NCI-H2081 treated with DMSO at 0.1 percent for 48 hours (cell line): Measurements from ENCODE around the gene RPL36.
"Not testable (repeated sequence)": the region's sequence is repeated elsewhere in the genome, so short reads cannot be mapped to it uniquely, and the experiment has no call there.

Experiments used
- DNase-seq: peaks from one replicate; lab custom pipeline; 2025; lab: John Stamatoyannopoulos, UW

The RPL36 gene

DNA sequence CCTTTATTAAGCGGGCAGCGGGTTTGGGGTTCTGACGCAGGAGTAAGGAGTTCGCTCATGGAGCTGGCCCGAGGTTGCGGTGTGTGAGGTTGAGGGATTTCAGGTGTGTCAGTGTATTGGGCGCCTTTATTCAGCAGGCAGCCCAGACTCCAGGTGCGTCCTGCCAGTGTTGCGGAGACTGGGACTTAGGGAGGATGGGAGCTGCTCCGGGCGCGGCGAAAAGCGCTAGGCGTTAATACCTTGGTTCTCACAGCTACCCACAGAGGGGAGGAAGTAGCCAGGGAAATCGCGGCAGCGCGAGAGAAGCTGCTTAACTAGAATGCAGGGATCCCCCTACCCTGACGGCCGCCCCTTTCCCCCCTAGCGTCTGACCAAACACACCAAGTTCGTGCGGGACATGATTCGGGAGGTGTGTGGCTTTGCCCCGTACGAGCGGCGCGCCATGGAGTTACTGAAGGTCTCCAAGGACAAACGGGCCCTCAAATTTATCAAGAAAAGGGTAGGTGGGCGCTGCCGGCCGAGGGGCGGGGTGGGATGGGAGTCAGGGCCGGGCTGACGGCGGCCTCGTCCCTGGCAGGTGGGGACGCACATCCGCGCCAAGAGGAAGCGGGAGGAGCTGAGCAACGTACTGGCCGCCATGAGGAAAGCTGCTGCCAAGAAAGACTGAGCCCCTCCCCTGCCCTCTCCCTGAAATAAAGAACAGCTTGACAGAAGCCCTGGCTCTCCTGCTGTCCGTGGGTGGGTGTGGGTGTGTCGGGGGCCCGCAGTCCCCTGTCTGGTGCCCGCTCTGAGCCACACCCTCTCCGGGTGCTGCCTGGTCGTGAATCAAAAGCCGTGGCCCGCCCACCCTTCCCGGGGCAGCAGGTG is 1.1 kb downstream of the RPL36 start:
- no peak for DNase-seq

DNA sequence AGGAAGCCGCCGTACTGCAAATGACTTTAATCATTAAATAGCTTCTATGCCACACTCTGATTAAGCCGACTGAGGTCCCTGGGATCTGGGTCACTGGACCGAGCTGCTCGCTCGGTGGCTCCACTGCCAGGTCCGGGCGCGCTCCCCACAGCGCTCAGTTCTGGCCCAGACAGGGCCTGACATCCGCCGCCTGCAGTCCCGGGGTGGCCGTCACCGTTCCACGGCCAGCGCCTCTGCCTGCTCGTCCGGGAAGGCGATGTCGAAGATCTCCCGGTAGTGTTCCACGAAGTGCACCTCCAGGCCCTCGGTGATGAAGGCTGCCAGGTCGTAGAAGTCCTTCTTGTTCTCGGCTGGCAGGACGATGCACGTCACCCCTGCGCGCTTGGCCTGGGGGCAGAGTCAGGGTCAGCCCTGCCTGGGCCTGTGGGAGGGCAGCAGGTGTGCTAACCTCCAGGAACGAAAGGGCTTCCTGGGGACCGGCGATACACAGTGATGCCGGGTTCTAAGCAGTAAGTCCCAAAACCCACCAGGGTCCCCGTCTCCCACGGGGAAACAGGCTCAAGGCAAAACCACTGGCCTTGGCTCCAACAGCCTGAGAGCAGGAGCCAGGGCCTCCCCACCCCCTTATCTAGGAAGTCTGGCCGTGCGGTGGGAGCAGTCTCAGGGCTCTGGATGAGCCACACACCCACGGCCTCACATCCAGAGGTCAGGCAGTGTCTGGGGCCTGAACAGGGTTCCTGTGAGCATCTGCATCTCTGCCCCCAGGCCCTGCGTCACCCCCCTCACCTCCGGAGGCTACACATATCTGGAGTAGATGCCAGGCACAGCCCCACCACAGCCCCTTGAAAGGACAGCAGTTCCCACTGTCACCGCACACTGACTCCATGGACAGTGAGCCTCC is 2.0 kb downstream of the RPL36 start:
- DNase-seq: no peak

DNA sequence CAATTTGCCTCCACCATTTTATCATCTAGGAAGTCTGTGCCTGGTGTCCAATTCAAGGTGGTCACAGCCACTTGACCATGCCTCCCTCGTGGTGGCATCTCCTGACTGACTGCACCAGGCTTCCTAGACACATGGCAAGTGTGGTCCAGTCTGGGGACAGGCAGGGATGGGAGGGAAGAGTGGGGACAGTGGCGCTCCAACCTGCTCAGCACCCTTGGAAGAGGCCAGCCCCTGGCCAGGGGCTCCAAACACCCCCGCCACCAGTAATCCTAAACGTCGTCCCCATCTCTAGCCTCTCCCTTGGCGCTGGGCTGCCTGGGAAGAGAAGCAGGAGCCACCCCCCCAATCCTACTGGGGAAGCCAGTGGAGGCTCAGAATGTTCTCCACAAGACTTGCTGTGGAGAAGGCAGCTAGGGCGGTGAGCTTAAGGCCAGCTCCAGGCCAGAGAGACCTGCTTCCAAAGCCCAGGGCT is 2.7 kb downstream of the RPL36 start:
- DNase-seq: no peak

DNA sequence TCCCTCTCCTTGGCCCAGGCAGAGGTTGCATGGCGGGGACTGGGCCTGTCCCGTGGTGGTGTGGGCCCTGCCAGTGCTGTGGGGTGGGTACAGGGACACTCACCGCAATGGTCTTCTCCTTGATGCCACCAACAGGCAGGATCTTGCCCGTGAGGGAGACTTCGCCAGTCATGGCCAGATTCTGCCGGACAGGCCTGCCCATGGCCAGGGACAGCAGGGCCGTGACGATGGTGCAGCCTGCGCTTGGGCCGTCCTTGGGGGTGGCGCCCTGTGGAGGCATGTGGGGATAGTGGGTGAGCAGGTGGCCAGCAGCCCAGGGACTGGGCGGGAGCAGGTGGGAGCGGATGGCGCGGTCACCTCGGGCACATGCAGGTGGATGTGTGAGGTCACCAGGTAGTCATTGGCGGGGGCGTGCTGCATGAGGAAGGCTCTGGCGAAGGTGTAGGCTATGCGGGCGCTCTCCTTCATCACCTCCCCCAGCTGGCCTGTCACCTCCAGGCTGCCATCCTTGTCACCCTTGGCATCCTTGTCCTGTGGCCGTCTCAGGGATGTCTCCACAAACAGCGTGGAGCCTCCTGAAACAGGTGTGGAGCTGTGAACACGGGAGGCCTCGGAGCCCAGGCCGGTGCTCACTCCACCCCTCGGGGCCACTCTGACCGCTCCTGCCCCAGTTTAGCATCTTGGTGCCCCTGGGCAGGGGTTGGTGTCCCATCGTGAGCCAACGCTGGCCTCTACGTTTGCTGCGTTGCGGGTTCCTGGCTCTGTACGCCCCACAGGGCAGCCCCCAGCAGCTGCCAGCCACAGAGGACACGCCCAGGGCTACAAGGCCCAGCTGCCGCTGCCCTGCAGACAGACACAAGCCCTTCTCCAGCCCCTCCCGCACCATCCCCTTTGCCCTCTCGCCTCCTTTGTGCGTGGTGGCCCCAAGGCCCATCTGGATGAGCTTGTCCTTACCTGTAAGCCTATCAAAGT is 3.4 kb downstream of the RPL36 start:
- no peak for DNase-seq

DNA sequence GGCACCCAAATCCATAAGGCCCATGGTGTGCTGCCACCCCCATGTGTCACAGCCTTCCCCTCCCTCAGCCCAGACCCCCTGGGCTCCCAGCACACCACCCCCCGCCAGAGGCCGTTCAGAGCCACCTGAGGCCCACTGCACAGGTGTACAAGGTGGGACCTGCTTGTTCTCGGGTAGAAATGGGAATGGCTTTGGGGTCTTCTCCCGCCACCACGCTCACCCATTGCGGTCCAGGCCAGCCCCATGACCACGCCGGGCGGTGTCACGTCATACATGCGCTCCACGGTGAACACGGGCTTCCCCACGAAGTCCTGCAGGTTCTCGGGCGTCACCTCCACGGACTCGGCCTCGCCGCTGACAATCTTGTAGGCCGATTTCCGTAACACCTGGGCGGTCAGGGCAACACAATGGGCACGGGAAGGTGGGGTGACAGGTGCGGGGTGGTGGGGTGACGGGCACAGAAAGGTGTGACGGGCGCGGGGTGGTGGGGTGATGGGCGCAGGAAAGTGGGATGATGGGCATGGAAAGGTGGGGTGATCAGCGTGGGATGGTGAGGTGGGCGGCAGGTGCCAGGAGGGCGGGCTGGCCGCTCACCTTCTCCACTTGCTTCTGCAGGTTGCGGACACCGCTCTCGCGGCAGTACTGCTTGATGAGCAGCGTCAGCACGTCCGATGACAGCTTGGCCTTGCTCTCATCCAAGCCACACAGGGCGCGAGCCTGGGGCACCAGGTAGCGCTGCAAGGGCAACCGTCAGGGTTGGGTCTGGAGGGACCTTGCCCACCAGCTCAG is 4.3 kb downstream of the RPL36 start:
- no peak for DNase-seq

DNA sequence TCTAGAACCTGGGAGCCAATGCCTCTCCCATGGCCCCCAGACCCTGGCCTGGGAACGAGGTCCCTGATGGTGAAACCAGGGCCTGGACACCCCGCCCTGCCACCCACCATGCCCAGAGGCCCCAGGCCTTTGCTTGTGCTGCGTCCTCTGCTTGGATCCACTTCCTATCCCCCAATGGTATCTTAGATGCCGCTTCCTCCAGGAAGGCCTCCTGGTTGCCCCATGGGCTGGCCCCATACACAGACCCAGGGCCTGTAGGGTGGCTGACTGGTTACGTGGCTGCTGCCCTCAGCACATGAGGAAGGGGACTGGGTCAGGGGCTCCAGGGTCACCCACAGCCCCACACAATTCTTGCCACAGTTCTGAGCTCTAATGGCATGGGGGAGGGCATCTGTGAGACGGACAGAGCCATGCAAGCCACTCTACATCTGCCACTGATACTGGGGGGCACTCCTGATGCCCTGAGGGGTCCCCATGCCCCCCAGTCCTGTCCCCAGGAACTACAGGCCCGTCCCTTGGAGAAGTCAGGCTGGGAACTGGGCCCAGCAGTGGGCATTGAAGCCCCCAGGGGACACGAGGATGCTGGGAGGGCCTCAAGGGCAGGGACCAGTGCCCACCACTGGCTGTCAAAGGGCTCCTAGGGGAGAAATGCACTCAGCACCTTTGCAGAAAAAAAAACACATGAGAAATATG is 5.0 kb downstream of the RPL36 start:
- no peak for DNase-seq

DNA sequence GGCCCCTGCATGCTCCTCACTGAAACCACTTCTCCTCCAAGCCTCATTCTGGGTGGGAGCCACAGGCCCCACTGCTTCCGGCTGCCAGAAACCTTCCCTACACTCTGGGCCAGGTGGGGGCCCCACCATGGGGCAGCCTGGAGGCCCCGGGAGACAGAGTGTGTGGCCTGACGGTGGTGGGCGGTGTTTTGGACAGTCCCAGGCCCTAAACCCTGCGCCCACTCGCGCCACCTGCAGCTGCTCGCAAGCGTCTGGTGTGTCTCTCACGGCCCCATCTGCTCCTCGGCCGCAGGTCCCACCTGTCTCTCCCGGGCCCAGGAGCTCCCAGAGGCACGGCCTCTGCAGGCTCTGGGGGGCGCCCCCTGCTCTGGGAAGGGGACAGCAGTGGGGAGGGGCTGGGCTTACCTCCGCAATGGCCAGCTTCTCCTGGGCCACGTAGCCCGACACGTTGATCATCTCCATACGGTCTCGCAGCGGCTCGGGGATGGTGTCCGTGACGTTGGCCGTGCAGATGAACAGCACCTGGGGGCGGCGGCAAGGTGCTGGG is 5.6 kb downstream of the RPL36 start:
- no peak for DNase-seq

DNA sequence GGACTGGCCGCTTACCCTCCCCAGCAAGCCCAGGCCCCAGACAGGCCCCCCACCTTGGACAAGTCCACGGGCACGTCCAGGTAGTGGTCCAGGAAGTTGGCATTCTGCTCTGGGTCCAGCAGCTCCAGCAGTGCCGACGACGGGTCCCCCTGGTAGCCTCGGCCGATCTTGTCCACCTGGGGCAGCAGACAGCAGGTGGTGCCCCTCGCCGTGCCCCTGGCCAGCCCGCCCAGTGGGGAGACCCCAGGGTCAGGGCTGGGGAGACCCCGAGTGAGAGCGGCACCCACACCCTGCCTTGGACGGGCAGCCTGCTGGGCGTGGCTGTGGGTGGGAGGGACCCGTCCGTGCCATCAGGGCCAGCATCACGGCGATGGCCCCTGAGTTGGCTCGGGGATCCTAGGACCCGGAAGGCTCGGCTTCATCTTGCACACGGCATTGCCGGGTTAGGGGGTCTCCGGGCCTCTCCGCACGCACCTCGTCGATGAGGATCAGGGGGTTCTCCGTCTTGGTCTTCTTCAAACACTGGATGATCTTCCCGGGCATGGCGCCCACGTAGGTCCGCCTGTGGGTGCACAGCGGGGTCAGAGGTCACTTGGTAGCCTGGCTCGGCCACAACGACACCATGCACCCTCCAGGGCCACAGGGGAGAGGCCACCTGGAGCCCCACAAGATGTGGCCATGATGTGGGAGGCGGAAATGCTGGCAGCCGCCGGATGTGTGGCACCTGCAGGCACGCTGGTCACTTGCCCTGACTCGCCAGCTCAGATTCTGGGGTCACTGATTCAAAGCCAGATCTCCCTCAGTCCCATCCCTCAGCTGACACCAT is 6.3 kb downstream of the RPL36 start:
- no peak for DNase-seq

DNA sequence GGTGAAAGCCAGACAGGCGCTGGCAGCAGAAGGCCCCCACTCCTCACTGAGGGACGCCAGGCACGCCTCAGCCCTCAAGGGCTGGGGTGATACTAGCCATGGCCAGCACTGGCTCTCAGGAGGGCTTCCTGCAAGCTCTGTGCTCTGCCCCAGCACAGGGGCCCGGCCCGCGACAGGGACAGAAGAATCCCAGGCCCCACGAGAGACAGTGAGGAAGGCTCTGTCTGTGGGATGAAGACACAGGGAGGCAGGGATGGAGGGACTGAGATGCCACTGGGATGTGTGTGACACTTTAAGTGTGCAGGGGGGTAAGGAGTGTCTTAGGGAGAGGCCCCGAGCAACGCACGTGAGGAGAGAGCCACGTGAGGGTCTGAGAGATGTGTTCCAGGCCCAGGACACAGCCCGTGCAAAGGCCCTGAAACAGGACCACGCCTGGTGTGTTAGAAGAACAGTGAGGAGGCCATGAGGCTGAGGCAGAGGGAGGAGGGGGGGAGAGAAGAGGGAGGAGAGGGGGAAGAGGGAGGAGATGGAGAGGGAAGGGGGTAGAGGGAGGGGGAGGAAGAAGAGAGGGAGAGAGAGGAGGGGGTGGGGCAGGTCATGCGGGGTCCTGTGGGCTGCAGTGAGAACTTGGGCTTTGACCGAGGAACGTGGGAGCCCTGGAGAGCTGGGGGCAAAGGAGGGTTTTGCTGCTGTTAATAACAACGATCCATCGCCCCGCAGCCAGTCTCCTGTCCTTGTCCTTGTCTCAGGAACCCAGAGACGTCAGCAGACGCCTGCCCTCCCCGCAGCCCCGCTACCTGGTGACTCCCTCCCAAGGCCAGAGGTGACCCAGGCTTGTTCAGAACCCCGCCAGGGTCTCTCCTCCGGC is 7.2 kb downstream of the RPL36 start:
- no peak for DNase-seq

DNA sequence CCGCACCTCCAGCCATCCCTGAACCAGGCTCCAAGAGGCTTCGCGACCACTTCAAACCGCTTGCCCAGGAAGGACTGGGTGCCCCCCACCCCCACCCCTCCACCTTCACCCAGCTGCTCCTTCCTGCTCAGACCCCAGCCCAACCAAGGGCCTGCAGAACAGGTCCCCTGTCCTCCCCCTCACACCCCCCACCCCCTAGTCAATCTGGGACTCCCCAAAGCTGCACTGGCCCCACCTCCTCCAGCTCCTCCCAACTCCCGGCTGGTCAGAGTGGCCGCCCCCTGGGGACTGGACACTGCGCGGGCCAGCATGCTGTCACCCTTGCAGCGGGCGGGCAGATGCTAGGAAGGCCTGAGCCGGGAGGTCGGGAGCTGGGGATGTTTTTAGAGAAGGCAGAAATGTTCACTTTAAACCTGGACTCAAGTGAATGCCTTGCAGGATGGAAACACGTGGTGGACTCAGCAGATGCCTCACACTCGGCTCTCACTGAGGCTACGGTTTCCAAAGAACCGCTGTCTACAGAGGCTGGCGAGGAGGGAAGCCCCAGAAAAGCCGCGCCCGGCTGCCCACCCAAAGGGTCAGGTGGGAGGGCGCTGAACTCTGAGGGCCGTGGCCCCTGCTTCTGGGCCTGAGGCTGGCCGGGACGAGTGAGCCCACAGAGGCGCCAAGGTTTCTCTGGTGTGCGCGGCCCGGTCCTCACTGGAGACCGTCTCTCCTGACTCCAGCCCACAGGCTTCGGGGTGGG is 8.0 kb downstream of the RPL36 start:
- DNase-seq: no peak

DNA sequence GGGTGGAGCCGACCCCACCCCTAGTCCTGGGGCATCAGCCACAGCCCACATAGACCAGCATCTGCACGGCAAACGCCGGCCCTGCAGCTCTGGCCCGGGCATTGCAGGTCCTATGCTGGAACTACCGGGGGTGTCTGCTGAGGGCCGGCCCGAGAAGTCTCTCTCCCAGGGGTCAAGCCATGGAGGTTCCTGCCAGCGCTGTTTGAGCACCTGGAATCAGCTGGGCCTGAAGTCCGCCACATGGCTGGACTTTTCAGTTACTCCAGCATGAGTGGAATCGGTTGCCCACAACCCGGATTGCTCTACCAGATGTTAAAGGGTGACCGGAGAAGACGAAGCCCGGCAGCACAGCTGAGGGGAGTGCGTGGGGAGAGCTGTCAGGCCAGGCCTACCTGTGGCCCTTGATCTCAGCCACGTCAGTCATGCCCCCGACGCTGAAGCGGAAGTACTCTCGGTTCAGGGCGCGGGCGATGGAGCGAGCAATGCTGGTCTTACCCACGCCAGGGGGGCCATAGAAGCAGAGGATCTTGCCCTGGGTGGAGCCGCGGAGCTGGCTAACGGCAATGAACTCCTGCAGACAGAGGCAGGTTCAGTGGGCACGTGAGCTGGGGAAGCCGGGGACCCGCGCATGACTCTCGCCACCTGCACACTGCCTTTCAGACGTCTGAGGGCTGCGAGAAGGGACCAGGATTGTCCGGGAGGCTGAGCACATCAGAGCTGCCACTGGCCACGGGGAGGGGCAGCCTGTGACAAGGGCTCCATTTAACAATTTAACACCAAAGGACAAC is 8.7 kb downstream of the RPL36 start:
- no peak for DNase-seq

DNA sequence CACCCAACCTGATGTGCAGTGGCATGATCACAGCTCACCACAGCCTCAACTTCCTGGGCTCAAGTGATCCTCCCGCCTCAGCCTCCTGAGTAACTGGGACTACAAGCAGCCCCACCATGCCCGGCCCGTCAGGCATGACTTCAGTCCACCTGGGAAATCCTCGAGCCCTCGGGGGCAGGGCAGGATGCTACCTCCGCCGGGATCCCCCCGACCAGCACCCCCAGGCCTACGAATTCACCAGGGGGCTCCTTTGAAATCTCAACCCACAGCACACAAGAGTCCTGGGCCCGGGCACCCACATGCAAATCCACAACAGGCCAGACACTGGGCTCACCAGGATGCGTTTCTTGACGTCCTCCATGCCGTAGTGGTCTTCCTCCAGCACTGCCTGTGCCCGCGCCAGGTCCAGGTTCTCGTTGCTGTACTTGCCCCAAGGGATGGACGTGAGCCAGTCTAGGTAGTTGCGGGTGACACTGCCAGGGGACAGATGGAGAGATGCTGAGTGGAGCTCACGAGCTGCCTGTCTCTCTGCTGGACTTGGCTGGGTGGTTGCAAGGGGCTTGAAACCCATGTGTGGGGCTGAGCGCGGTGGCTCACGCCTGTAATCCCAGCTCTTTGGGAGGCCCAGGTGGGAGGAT is 10.5 kb downstream of the RPL36 start:
- no peak for DNase-seq

DNA sequence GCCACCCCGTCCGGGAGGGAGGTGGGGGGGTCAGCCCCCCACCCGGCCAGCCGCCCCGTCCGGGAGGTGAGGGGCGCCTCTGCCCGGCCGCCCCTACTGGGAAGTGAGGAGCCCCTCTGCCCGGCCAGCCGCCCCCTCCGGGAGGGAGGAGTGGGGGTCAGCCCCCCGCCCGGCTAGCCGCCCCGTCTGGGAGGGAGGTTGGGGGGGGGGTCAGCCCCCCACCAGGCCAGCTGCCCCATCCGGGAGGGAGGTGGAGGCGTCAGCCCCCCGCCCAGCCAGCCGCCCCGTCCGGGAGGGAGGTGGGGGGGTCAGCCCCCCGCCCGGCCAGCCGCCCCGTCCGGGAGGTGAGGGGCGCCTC is 11.9 kb downstream of the RPL36 start:
- DNase-seq: not testable (repeated sequence)

DNA sequence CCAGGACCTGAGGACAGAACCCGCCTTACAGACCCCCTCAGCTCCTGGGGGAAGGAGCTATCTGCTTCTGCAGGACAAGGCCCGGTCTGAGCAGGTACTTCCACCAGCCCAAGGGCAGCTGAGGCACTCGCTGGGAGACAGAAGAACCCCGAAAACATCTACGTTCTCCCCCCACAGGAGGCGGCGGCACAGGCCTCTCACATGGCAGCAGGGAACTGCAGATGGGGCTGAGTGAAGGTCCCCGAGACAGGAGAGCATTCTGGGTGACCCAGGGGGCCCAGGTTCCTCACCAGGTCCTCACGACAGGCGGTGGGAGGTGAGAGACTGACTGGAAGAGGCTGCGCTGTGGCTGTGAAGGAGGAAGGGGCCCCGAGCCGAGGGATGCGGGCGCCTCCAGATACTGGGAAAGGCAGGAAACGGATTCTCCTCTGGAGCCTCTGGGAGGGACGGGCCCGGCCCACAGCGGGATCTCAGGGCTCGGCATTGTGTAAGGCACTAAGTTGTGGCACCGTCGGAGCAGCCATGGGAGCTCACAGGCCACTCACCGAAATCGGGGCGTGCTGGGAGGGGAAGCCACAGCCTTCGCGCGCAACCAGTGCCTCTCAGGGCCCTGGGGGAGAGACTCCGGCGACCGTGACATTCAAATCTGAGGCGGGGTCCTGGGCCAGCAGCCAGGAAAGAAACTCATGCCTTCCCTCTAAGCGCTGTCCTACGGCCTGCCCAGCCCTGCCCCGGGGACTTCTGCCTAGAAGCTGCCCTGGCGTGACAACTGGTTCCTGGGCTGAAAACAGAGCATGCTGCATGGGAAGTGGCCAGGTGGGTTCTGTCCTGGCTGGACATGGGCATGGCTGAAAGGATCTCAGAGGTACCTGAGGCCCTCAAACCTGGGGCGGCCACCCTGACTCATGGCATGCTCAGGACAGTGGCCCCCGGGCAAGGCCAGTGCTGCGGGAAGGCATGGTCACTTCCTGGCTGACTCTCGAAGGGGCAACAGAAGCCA is 14.0 kb downstream of the RPL36 start:
- no peak for DNase-seq

DNA sequence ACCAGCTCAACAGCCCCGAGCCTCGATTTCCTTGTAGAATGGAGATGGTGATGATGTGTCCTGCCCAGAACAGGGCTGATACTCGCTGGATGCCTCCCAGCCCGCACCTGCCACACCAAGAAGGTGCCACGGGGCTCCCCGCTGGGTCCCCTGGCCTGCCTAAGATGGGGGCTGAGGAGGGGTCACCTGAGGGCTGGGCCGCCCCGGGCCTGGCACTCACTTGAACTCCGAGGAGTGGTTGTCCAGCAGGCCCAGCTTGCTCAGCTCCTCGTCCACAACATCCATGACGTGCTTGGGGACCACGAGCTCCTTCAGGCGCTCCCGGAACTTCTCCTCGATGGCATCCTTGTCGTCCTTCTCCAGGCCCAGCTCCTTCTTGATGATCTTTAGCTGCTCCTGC is 15.5 kb downstream of the RPL36 start:
- DNase-seq: no peak
